Urinary bladder (tissue), 4 donors: Measurements from ENCODE around the gene SLAMF7. TPM values are rescaled to one million over a fixed set of nuclear protein-coding genes. Genes with fewer than 3 reads are reported as not detected.
"Not testable (repeated sequence)": the region's sequence is repeated elsewhere in the genome, so short reads cannot be mapped to it uniquely, and the experiment has no call there.

Experiments used
- DNase-seq: peaks from one replicate; pipeline ENCODE4 v3.0.0-alpha.2; 2015; ENCODE audit errors: extremely low spot score
- H3K27ac ChIP-seq: one replicate; pipeline ENCODE4 v1.5.1; 2013; ENCODE audit warnings: low read depth, mild to moderate bottlenecking, moderate library complexity
- H3K36me3 ChIP-seq: one replicate; pipeline ENCODE4 v1.6.1; 2013; ENCODE audit warnings: mild to moderate bottlenecking, moderate library complexity; ENCODE audit not compliant: insufficient read depth
- H3K4me1 ChIP-seq: one replicate; pipeline ENCODE4 v1.6.1; 2013; ENCODE audit warnings: mild to moderate bottlenecking, moderate library complexity; ENCODE audit not compliant: insufficient read depth
- H3K4me3 ChIP-seq: one replicate; pipeline ENCODE4 v1.5.1; 2013; ENCODE audit warnings: low read depth, low read length
- WGBS: extraction: QIAGEN DNeasy Blood & Tissue Kit; methylation state at CpG from one replicate; pipeline ENCODE4 v1.1.7; 2013; 5-methylcytosine and 5-hydroxymethylcytosine counted together
- polyA plus RNA-seq: library from polyadenylated mRNA; stranded (reverse); fragments of 200-250 nt; gene quantifications from one replicate; pipeline ENCODE4 v1.2.3, GENCODE V29; 2013
- total RNA-seq: library from RNA; depleted of rRNA; stranded (reverse); fragments of >200 nt; gene quantifications from one replicate; pipeline ENCODE4 v1.2.3, GENCODE V29; 2014
- donor health status: healthy with polysubstance abuse.
- donor health status: healthy.

SLAMF7 gene
- total and polyA plus RNA-seq, 2 donors: 1.5 to 1.6 TPM

- Histone ChIP-seq H3K4me1 (no peaks in the 10 kb centered on the region), H3K36me3 (no peaks in the 10 kb centered on the region), H3K4me3 (no peak overlapping the region), H3K27ac (no peak overlapping the region)
- 9% methylated on average over 8 of the region's 8 CpGs for WGBS
- peak; percentile 33 for DNase-seq
These were observed 12.3 kb upstream of the SLAMF7 start for GRCh38 chr1:160726498-160727315.

- Histone ChIP-seq H3K4me1 (no peaks in the 10 kb centered on the region), H3K4me3 (no peak overlapping the region), H3K27ac (no peak overlapping the region), H3K36me3 (no peaks in the 10 kb centered on the region)
- DNase-seq: no peak
These were observed 11.8 kb upstream of the SLAMF7 start for GRCh38 chr1:160727316-160727640.

DNA sequence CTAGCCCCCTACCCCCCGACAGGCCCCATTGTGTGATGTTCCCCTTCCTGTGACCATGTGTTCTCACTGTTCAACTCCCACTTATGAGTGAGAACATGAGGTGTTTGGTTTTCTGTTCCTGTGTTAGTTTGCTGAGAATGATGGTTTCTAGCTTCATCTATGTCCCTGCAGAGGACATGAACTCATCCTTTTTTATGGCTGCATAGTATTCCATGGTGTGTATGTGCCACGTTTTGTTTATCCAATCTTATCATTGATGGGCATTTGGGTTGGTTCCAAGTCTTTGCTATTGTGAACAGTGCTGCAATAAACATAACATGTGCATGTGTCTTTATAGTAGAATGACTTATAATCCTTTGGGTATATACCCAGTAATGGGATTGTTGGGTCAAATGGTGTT, 7.5 kb upstream of the SLAMF7 start:
- DNase-seq, H3K36me3 ChIP-seq, H3K4me3 ChIP-seq, H3K27ac ChIP-seq, H3K4me1 ChIP-seq: not testable (repeated sequence)
- WGBS: 63% methylated on average over 2 of the region's 2 CpGs

GRCh38 chr1:160731990-160732389, 7.1 kb upstream of the SLAMF7 start:
- no peaks in the 10 kb centered on the region for H3K36me3 ChIP-seq
- no peak for DNase-seq
- WGBS: 68% methylated on average over 1 of the region's 1 CpG
- no peak overlapping the region for H3K27ac ChIP-seq
- H3K4me1 ChIP-seq: no peaks in the 10 kb centered on the region
- H3K4me3 ChIP-seq: no peak overlapping the region

DNA sequence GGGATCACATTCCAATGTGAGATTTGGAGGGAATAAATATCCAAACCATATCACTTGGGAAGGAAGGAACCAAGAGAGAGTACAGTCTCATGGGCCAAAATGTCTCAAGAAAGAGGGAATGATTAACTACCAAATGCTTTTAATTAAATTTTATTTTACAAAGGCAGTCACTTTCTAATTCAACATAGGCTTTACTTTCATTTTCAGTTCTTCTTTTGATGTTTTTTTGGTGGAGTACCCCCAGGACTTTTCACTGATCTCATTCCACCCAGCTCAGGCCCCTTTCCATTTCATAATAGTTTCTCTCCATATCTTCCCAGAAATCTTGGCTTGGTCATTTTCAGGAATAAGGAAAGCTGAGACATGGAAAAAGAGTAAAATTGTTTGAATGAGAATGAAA, 5.1 kb upstream of the SLAMF7 start:
- Histone ChIP-seq H3K4me1 (no peaks in the 10 kb centered on the region), H3K36me3 (no peaks in the 10 kb centered on the region), H3K4me3 (no peak overlapping the region), H3K27ac (no peak overlapping the region)
- no peak for DNase-seq

- H3K27ac ChIP-seq: no peak overlapping the region
- DNase-seq: no peak
- H3K4me3 ChIP-seq: no peak overlapping the region
- H3K4me1 ChIP-seq: no peaks in the 10 kb centered on the region
- H3K36me3 ChIP-seq: no peaks in the 10 kb centered on the region
These were observed 4.7 kb upstream of the SLAMF7 start for GRCh38 chr1:160734301-160734700.

DNA sequence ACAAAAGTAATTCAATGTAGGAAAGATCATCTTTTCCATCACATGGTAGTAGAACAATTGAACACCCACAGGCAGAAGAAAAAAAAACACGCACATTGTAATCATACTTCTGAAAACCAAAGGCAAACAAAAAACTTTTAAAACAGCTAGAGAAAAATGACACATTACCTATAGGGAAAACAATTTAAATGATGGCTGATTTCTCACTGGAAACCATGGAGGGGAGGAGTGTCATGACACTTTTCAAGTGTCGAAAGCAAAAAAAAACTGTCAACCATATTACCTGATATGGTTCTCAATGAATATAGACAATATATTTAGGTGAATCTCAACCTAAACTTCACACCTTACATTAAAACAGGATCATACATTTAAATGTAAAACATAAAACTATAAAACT, 776 bp upstream of the SLAMF7 start:
- Histone ChIP-seq H3K27ac (no peak overlapping the region), H3K4me3 (no peak overlapping the region), H3K36me3 (no peaks in the 10 kb centered on the region), H3K4me1 (no peaks in the 10 kb centered on the region)
- 92% methylated on average over 2 of the region's 2 CpGs for WGBS
- DNase-seq: no peak

GRCh38 chr1:160740133-160740688, 1.2 kb downstream of the SLAMF7 start:
- no peak for DNase-seq
- Histone ChIP-seq H3K4me3 (no peak overlapping the region), H3K27ac (no peak overlapping the region), H3K36me3 (no peaks in the 10 kb centered on the region), H3K4me1 (no peaks in the 10 kb centered on the region)
- 85% methylated on average over 5 of the region's 5 CpGs for WGBS

- 81% methylated on average over 4 of the region's 4 CpGs for WGBS
- no peaks in the 10 kb centered on the region for H3K4me1 ChIP-seq
- H3K4me3 ChIP-seq: no peak overlapping the region
- DNase-seq: no peak
- H3K27ac ChIP-seq: no peak overlapping the region
- no peaks in the 10 kb centered on the region for H3K36me3 ChIP-seq
These were observed 2.0 kb downstream of the SLAMF7 start for GRCh38 chr1:160741092-160741501.

- no peaks in the 10 kb centered on the region for H3K4me1 ChIP-seq
- no peak overlapping the region for H3K4me3 ChIP-seq
- DNase-seq: no peak
- H3K27ac ChIP-seq: no peak overlapping the region
- H3K36me3 ChIP-seq: no peaks in the 10 kb centered on the region
- WGBS: 74% methylated on average over 5 of the region's 5 CpGs
These were observed 2.7 kb downstream of the SLAMF7 start for GRCh38 chr1:160741612-160742348.

GRCh38 chr1:160742428-160743127, 3.5 kb downstream of the SLAMF7 start:
- Histone ChIP-seq H3K27ac (no peak overlapping the region), H3K36me3 (no peaks in the 10 kb centered on the region), H3K4me1 (no peaks in the 10 kb centered on the region), H3K4me3 (no peak overlapping the region)
- DNase-seq: no peak
- WGBS: 84% methylated on average over 8 of the region's 8 CpGs

DNA sequence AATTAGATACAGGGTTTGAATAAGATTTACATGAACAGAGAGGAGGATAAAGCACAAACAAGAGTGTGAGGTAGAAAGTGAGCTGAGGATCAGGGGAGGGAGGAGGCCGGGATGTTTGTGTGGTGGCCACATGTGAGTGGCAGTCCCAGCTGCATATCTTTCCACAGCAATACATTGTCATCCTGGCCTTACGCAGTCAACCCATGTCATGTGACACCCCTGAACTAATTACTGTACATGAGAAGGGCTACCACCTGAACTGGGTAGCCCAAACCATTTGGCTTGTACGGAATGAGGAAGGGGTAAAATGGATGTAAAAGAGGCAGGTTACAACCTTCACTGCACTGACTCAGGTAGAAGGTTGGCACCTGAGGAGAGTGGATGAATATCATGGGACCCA, 4.2 kb downstream of the SLAMF7 start:
- no peak for DNase-seq
- H3K4me1 ChIP-seq: no peaks in the 10 kb centered on the region
- H3K27ac ChIP-seq: no peak overlapping the region
- H3K36me3 ChIP-seq: no peaks in the 10 kb centered on the region
- WGBS: 79% methylated on average over 3 of the region's 3 CpGs
- no peak overlapping the region for H3K4me3 ChIP-seq

DNA sequence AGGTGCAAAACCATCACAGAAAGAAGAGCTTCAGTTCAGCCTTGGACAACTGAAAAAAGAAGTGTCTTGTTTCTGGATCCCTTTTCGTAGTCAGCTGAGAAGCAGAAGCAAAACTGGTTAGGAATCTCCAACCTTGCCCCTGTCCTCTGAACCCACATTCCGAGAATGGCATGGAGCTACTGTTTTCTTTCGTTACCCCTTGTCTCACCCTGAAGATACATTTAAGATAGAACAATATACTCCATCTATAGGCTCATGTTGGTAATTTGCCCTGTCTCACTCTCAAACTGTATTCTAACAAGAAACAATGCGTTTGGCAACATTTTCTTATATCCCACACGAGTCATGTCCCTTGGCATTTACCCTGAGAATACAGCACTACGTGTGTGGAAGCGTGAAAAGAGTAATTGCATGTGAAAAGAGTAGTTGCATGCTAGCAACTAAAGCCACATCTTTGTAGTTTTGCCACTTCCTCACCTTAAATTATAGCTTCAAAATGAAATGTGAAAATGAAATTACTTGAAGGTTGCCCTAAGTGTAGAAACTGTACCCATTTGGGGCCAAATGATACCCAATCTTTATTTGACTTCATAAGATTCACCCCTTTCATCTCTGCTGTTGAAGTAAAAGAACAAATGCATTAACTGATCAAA, 5.3 kb downstream of the SLAMF7 start:
- H3K36me3 ChIP-seq: no peaks in the 10 kb centered on the region
- no peaks in the 10 kb centered on the region for H3K4me1 ChIP-seq
- no peak for DNase-seq
- no peak overlapping the region for H3K27ac ChIP-seq
- H3K4me3 ChIP-seq: no peak overlapping the region
- 64% methylated on average over 7 of the region's 7 CpGs for WGBS
